ENCODE data around the gene MCOLN3.

MCOLN3 gene

DNA sequence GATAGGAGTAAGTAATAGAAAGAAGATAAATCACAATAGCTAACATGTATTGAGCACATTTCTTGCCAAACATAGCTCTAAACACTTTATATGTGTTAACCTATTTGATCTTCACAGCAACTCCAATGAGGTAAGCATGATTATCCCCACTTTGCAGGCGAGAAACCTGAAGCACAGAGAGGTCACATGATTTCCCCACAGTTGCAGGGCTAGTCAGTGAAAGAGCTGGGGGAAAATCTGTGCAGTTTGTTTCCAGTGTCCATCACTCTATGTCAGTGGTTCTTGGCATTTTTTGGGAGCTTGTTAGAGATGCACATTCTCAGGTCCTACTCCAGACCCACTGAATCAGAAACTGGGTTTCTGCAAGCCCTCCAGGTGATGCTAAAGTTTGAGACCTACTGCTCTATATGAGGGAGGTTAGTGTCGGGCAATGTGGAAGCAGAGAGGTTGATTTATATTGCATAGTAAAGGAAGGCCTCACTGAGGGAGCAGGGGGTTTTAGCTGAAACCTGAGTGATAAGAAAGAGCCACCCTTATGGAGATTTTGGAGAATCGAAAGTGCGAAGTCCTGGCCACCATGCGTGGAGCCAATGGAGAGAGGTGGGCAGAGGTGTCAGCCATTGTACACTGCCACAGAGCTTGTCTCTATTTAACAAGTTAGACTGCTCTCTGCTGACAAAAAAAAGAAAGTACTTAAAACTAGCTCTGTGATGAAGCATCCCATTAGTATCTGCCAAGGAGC is 20.9 kb downstream of the MCOLN3 start:
- no peaks in the 10 kb centered on the region for H3K79me2 ChIP-seq (ENCODE audit: insufficient read depth, low read length)
- H4K20me1 ChIP-seq (ENCODE audit: insufficient read depth, low read length) = no peaks in the 10 kb centered on the region
- H3K4me1 ChIP-seq (ENCODE audit: insufficient read depth, low read length, severe bottlenecking) = peaks cover 9% of the 10 kb centered on the region
- H3K9ac ChIP-seq (ENCODE audit: low read length) = peak overlapping the region; percentile 3; the same call in 1 of the 2 replicates
- H3K4me3 ChIP-seq (ENCODE audit: low read depth, low read length, poor library complexity, severe bottlenecking) = peak overlapping the region; percentile 44
- H3K27me3 ChIP-seq (ENCODE audit: insufficient read depth, low read length) = no peaks in the 10 kb centered on the region
- H3K9me2 ChIP-seq (ENCODE audit: low read depth, low read length) = no peaks in the 10 kb centered on the region
- no peak overlapping the region for H3K27ac ChIP-seq (ENCODE audit: low read depth, low read length, poor library complexity, severe bottlenecking)
- H3K4me2 ChIP-seq (ENCODE audit: low read length) = peak overlapping the region; percentile 65
- TF ChIP-seq EZH2 (IDR thresholded peaks at IDR 0.05; ENCODE audit: borderline replicate concordance, low read length) = no peak
- TF ChIP-seq, protein P1, sequence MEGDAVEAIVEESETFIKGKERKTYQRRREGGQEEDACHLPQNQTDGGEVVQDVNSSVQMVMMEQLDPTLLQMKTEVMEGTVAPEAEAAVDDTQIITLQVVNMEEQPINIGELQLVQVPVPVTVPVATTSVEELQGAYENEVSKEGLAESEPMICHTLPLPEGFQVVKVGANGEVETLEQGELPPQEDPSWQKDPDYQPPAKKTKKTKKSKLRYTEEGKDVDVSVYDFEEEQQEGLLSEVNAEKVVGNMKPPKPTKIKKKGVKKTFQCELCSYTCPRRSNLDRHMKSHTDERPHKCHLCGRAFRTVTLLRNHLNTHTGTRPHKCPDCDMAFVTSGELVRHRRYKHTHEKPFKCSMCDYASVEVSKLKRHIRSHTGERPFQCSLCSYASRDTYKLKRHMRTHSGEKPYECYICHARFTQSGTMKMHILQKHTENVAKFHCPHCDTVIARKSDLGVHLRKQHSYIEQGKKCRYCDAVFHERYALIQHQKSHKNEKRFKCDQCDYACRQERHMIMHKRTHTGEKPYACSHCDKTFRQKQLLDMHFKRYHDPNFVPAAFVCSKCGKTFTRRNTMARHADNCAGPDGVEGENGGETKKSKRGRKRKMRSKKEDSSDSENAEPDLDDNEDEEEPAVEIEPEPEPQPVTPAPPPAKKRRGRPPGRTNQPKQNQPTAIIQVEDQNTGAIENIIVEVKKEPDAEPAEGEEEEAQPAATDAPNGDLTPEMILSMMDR (IDR thresholded peaks at IDR 0.05; ENCODE audit: low read length) = peak; percentile 63
- H3F3A ChIP-seq (ENCODE audit: insufficient read depth, low read length) = no peaks in the 10 kb centered on the region
- H3K36me3 ChIP-seq (ENCODE audit: insufficient read depth, low read length) = no peaks in the 10 kb centered on the region
- no peaks in the 10 kb centered on the region for H3K9me3 ChIP-seq (ENCODE audit: low read length)
- H2AFZ ChIP-seq (ENCODE audit: low read length) = 0 out of 2 replicates have a peak overlapping the region, but pooled peaks have one; percentile 6

DNA sequence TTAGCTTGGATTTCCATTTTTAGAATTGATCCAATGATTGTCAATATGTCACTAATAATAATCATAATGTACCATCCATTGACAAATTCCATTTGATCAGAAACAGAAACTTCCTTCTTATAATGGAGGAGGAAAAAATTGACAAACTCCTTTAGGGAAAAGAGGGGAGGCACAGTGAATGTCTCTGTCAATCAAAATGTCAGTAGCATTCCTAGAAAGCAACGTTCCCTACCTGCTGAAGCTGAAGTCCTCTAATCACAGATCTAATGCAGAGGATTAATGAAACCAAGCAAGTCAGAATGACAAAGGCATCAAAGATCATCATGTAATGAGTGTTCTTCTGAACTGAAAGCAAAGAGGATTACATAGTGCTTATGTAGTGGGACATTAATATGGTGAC is 22.4 kb downstream of the MCOLN3 start:
- Histone ChIP-seq H3K27me3 (ENCODE audit: insufficient read depth, low read length) (no peaks in the 10 kb centered on the region), H3K9ac (ENCODE audit: low read length) (no peak overlapping the region), H3K27ac (ENCODE audit: low read depth, low read length, poor library complexity, severe bottlenecking) (no peak overlapping the region), H3K9me2 (ENCODE audit: low read depth, low read length) (no peaks in the 10 kb centered on the region), H4K20me1 (ENCODE audit: insufficient read depth, low read length) (no peaks in the 10 kb centered on the region), H3K4me2 (ENCODE audit: low read length) (no peak overlapping the region), H2AFZ (ENCODE audit: low read length) (no peak overlapping the region), H3K9me3 (ENCODE audit: low read length) (no peaks in the 10 kb centered on the region), H3K79me2 (ENCODE audit: insufficient read depth, low read length) (no peaks in the 10 kb centered on the region), H3K4me1 (ENCODE audit: insufficient read depth, low read length, severe bottlenecking) (peaks cover 9% of the 10 kb centered on the region), H3F3A (ENCODE audit: insufficient read depth, low read length) (no peaks in the 10 kb centered on the region), H3K4me3 (ENCODE audit: low read depth, low read length, poor library complexity, severe bottlenecking) (no peak overlapping the region), H3K36me3 (ENCODE audit: insufficient read depth, low read length) (no peaks in the 10 kb centered on the region)
- TF ChIP-seq, protein P1 (IDR thresholded peaks at IDR 0.05; ENCODE audit: low read length) = no peak

DNA sequence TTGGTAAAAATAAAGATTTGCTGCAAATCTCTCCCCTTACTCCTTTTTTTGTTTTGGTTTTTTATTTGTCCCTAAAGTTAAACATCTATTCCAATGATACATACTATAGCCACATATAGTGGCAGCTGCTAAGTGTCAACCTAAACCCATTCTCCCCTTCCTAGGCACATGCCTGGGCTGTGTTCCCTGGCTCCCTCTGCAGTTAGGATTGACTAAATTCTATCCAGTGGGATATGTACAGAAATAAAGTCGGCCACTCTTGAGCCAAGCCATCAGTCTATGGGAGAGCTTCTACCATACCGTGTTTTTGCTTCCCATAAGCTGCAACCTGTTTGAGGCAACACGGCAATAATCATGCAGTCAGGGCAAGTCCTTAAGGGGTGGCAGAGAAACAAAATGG is 23.6 kb downstream of the MCOLN3 start:
- TF ChIP-seq, protein P1 (IDR thresholded peaks at IDR 0.05; ENCODE audit: low read length) = no peak
- no peak for TF ChIP-seq EZH2 (IDR thresholded peaks at IDR 0.05; ENCODE audit: borderline replicate concordance, low read length)
- no peak overlapping the region for H2AFZ ChIP-seq (ENCODE audit: low read length)

More for the DNA sequence above, 23.6 kb downstream of the MCOLN3 start:
- peaks cover 9% of the 10 kb centered on the region for H3K4me1 ChIP-seq (ENCODE audit: insufficient read depth, low read length, severe bottlenecking)
- H4K20me1 ChIP-seq (ENCODE audit: insufficient read depth, low read length) = no peaks in the 10 kb centered on the region
- no peaks in the 10 kb centered on the region for H3K9me2 ChIP-seq (ENCODE audit: low read depth, low read length)
- no peaks in the 10 kb centered on the region for H3K27me3 ChIP-seq (ENCODE audit: insufficient read depth, low read length)
- H3K79me2 ChIP-seq (ENCODE audit: insufficient read depth, low read length) = no peaks in the 10 kb centered on the region
- no peak overlapping the region for H3K9ac ChIP-seq (ENCODE audit: low read length)
- no peak overlapping the region for H3K4me2 ChIP-seq (ENCODE audit: low read length)
- no peak overlapping the region for H3K4me3 ChIP-seq (ENCODE audit: low read depth, low read length, poor library complexity, severe bottlenecking)
- H3K9me3 ChIP-seq (ENCODE audit: low read length) = no peaks in the 10 kb centered on the region
- no peak overlapping the region for H3K27ac ChIP-seq (ENCODE audit: low read depth, low read length, poor library complexity, severe bottlenecking)
- no peaks in the 10 kb centered on the region for H3K36me3 ChIP-seq (ENCODE audit: insufficient read depth, low read length)
- H3F3A ChIP-seq (ENCODE audit: insufficient read depth, low read length) = no peaks in the 10 kb centered on the region

Data from OCI-LY1 (cell line).